ENCODE data around the gene PSMB9.

PSMB9 gene

GRCh38 chr6:32886681-32887383 is 32.8 kb downstream of the PSMB9 start:
- peak; percentile 78 for DNase-seq (ENCODE audit: low read depth)
- no peak for TF ChIP-seq CTCF (conservative IDR thresholded peaks at IDR 0.05; ENCODE audit: low read length)
- no peak overlapping the region for H3K4me3 ChIP-seq (ENCODE audit: low read length)

- no peak overlapping the region for H3K4me3 ChIP-seq (ENCODE audit: low read length)
- DNase-seq (ENCODE audit: low read depth) = no peak
- TF ChIP-seq CTCF (conservative IDR thresholded peaks at IDR 0.05; ENCODE audit: low read length) = no peak
Measured at GRCh38 chr6:32887616-32888015, 33.6 kb downstream of the PSMB9 start.

GRCh38 chr6:32888576-32888975 is 34.6 kb downstream of the PSMB9 start:
- TF ChIP-seq CTCF (conservative IDR thresholded peaks at IDR 0.05; ENCODE audit: low read length) = no peak
- no peak for DNase-seq (ENCODE audit: low read depth)
- no peak overlapping the region for H3K4me3 ChIP-seq (ENCODE audit: low read length)

GRCh38 chr6:32889533-32889932 is 35.5 kb downstream of the PSMB9 start:
- no peak overlapping the region for H3K4me3 ChIP-seq (ENCODE audit: low read length)
- no peak for DNase-seq (ENCODE audit: low read depth)
- no peak for TF ChIP-seq CTCF (conservative IDR thresholded peaks at IDR 0.05; ENCODE audit: low read length)

- no peak for TF ChIP-seq CTCF (conservative IDR thresholded peaks at IDR 0.05; ENCODE audit: low read length)
- DNase-seq (ENCODE audit: low read depth) = no peak
- H3K4me3 ChIP-seq (ENCODE audit: low read length) = no peak overlapping the region
Measured at GRCh38 chr6:32890831-32891230, 36.8 kb downstream of the PSMB9 start.

GRCh38 chr6:32894085-32895005 is 40.4 kb downstream of the PSMB9 start:
- no peak; the same call in 1 of the 2 replicates for TF ChIP-seq CTCF (conservative IDR thresholded peaks at IDR 0.05; ENCODE audit: low read length)
- H3K4me3 ChIP-seq (ENCODE audit: low read length) = peak overlapping the region; percentile 89
- DNase-seq (ENCODE audit: low read depth) = peak; percentile 88

GRCh38 chr6:32895006-32895345 is 41.0 kb downstream of the PSMB9 start:
- no peak for TF ChIP-seq CTCF (conservative IDR thresholded peaks at IDR 0.05; ENCODE audit: low read length)
- H3K4me3 ChIP-seq (ENCODE audit: low read length) = peak overlapping the region; percentile 89
- DNase-seq (ENCODE audit: low read depth) = no peak
